Measurements from ENCODE around the gene PIK3R6.

PIK3R6 gene

GRCh38 chr17:8785547-8786413, 81.7 kb downstream of the PIK3R6 start:
- no peaks in the 10 kb centered on the region for H3K27me3 ChIP-seq (ENCODE audit: control insufficient read depth, insufficient read depth, low read length)
- no peak overlapping the region for H3K27ac ChIP-seq (ENCODE audit: low read depth, low read length)
- H3K9me3 ChIP-seq (ENCODE audit: control insufficient read depth, insufficient read depth, low read depth, low read length), result no peaks in the 10 kb centered on the region
- no peak overlapping the region for H3K4me3 ChIP-seq (ENCODE audit: low read depth, low read length)
- no peaks in the 10 kb centered on the region for H3K36me3 ChIP-seq (ENCODE audit: control insufficient read depth, insufficient read depth, low read length)
- no peak overlapping the region for H3K9ac ChIP-seq (ENCODE audit: low read length)
- H3K4me1 ChIP-seq (ENCODE audit: control insufficient read depth, insufficient read depth, low read length), result peaks cover 9% of the 10 kb centered on the region

- H3K36me3 ChIP-seq (ENCODE audit: control insufficient read depth, insufficient read depth, low read length), result no peaks in the 10 kb centered on the region
- no peaks in the 10 kb centered on the region for H3K27me3 ChIP-seq (ENCODE audit: control insufficient read depth, insufficient read depth, low read length)
- H3K4me1 ChIP-seq (ENCODE audit: control insufficient read depth, insufficient read depth, low read length), result no peaks in the 10 kb centered on the region
- no peak overlapping the region for H3K27ac ChIP-seq (ENCODE audit: low read depth, low read length)
- H3K9ac ChIP-seq (ENCODE audit: low read length), result no peak overlapping the region
- H3K9me3 ChIP-seq (ENCODE audit: control insufficient read depth, insufficient read depth, low read depth, low read length), result no peaks in the 10 kb centered on the region
- no peak overlapping the region for H3K4me3 ChIP-seq (ENCODE audit: low read depth, low read length)
Measured at GRCh38 chr17:8782176-8782575, 85.3 kb downstream of the PIK3R6 start.

- Histone ChIP-seq H3K4me1 (ENCODE audit: control insufficient read depth, insufficient read depth, low read length) (no peaks in the 10 kb centered on the region), H3K27me3 (ENCODE audit: control insufficient read depth, insufficient read depth, low read length) (no peaks in the 10 kb centered on the region), H3K9me3 (ENCODE audit: control insufficient read depth, insufficient read depth, low read depth, low read length) (no peaks in the 10 kb centered on the region), H3K9ac (ENCODE audit: low read length) (no peak overlapping the region), H3K27ac (ENCODE audit: low read depth, low read length) (no peak overlapping the region), H3K36me3 (ENCODE audit: control insufficient read depth, insufficient read depth, low read length) (no peaks in the 10 kb centered on the region), H3K4me3 (ENCODE audit: low read depth, low read length) (no peak overlapping the region)
Measured at GRCh38 chr17:8781776-8782175, 85.7 kb downstream of the PIK3R6 start.

GRCh38 chr17:8776881-8777280, 90.6 kb downstream of the PIK3R6 start:
- no peaks in the 10 kb centered on the region for H3K4me1 ChIP-seq (ENCODE audit: control insufficient read depth, insufficient read depth, low read length)
- H3K4me3 ChIP-seq (ENCODE audit: low read depth, low read length), result no peak overlapping the region
- no peak overlapping the region for H3K27ac ChIP-seq (ENCODE audit: low read depth, low read length)
- no peaks in the 10 kb centered on the region for H3K9me3 ChIP-seq (ENCODE audit: control insufficient read depth, insufficient read depth, low read depth, low read length)
- H3K9ac ChIP-seq (ENCODE audit: low read length), result no peak overlapping the region
- H3K27me3 ChIP-seq (ENCODE audit: control insufficient read depth, insufficient read depth, low read length), result no peaks in the 10 kb centered on the region
- H3K36me3 ChIP-seq (ENCODE audit: control insufficient read depth, insufficient read depth, low read length), result no peaks in the 10 kb centered on the region

- Histone ChIP-seq H3K9me3 (ENCODE audit: control insufficient read depth, insufficient read depth, low read depth, low read length) (no peaks in the 10 kb centered on the region), H3K4me1 (ENCODE audit: control insufficient read depth, insufficient read depth, low read length) (no peaks in the 10 kb centered on the region), H3K27me3 (ENCODE audit: control insufficient read depth, insufficient read depth, low read length) (no peaks in the 10 kb centered on the region), H3K9ac (ENCODE audit: low read length) (no peak overlapping the region), H3K36me3 (ENCODE audit: control insufficient read depth, insufficient read depth, low read length) (no peaks in the 10 kb centered on the region), H3K27ac (ENCODE audit: low read depth, low read length) (no peak overlapping the region), H3K4me3 (ENCODE audit: low read depth, low read length) (no peak overlapping the region)
Measured at GRCh38 chr17:8776248-8776647, 91.2 kb downstream of the PIK3R6 start.

GRCh38 chr17:8766731-8767130, 100.7 kb downstream of the PIK3R6 start:
- Histone ChIP-seq H3K27ac (ENCODE audit: low read depth, low read length) (no peak overlapping the region), H3K9me3 (ENCODE audit: control insufficient read depth, insufficient read depth, low read depth, low read length) (peaks cover 10% of the 10 kb centered on the region; the same call in 1 of the 2 replicates), H3K4me3 (ENCODE audit: low read depth, low read length) (no peak overlapping the region), H3K36me3 (ENCODE audit: control insufficient read depth, insufficient read depth, low read length) (no peaks in the 10 kb centered on the region), H3K4me1 (ENCODE audit: control insufficient read depth, insufficient read depth, low read length) (no peaks in the 10 kb centered on the region), H3K9ac (ENCODE audit: low read length) (no peak overlapping the region), H3K27me3 (ENCODE audit: control insufficient read depth, insufficient read depth, low read length) (no peaks in the 10 kb centered on the region)

- H3K27me3 ChIP-seq (ENCODE audit: control insufficient read depth, insufficient read depth, low read length), result no peaks in the 10 kb centered on the region; the same call in 1 of the 2 replicates
Measured at GRCh38 chr17:8762012-8762411, 105.5 kb downstream of the PIK3R6 start.

GRCh38 chr17:8758137-8758596, 109.3 kb downstream of the PIK3R6 start, which contains the start of gene SPDYE4:
SPDYE4 (minus strand) TSS chr17:8758546; CDS start chr17:8758382, 164 bp downstream.
- H3K9me3 ChIP-seq (ENCODE audit: control insufficient read depth, insufficient read depth, low read depth, low read length), result peaks cover 10% of the 10 kb centered on the region; the same call in 1 of the 2 replicates
- H3K27me3 ChIP-seq (ENCODE audit: control insufficient read depth, insufficient read depth, low read length), result no peaks in the 10 kb centered on the region; the same call in 1 of the 2 replicates

More at GRCh38 chr17:8762012-8762411, 105.5 kb downstream of the PIK3R6 start:
- Histone ChIP-seq H3K4me1 (ENCODE audit: control insufficient read depth, insufficient read depth, low read length) (no peaks in the 10 kb centered on the region), H3K9me3 (ENCODE audit: control insufficient read depth, insufficient read depth, low read depth, low read length) (peaks cover 10% of the 10 kb centered on the region; the same call in 1 of the 2 replicates), H3K27ac (ENCODE audit: low read depth, low read length) (no peak overlapping the region), H3K9ac (ENCODE audit: low read length) (no peak overlapping the region), H3K4me3 (ENCODE audit: low read depth, low read length) (no peak overlapping the region), H3K36me3 (ENCODE audit: control insufficient read depth, insufficient read depth, low read length) (no peaks in the 10 kb centered on the region)

GRCh38 chr17:8757189-8757588, 110.3 kb downstream of the PIK3R6 start:
- H3K4me3 ChIP-seq (ENCODE audit: low read depth, low read length), result no peak overlapping the region
- no peaks in the 10 kb centered on the region; the same call in 1 of the 2 replicates for H3K27me3 ChIP-seq (ENCODE audit: control insufficient read depth, insufficient read depth, low read length)
- peaks cover 4% of the 10 kb centered on the region; the same call in 1 of the 2 replicates for H3K9me3 ChIP-seq (ENCODE audit: control insufficient read depth, insufficient read depth, low read depth, low read length)
- H3K27ac ChIP-seq (ENCODE audit: low read depth, low read length), result no peak overlapping the region
- H3K36me3 ChIP-seq (ENCODE audit: control insufficient read depth, insufficient read depth, low read length), result no peaks in the 10 kb centered on the region
- H3K9ac ChIP-seq (ENCODE audit: low read length), result no peak overlapping the region
- H3K4me1 ChIP-seq (ENCODE audit: control insufficient read depth, insufficient read depth, low read length), result no peaks in the 10 kb centered on the region

More at GRCh38 chr17:8758137-8758596, 109.3 kb downstream of the PIK3R6 start, which contains the start of gene SPDYE4:
- Histone ChIP-seq H3K27ac (ENCODE audit: low read depth, low read length) (no peak within 1 kb of the TSS), H3K36me3 (ENCODE audit: control insufficient read depth, insufficient read depth, low read length) (no peaks in the 10 kb centered on the region), H3K4me1 (ENCODE audit: control insufficient read depth, insufficient read depth, low read length) (no peaks in the 10 kb centered on the region), H3K9ac (ENCODE audit: low read length) (no peak within 1 kb of the TSS), H3K4me3 (ENCODE audit: low read depth, low read length) (no peak within 1 kb of the TSS)

GRCh38 chr17:8755590-8756255, 111.8 kb downstream of the PIK3R6 start:
- Histone ChIP-seq H3K9me3 (ENCODE audit: control insufficient read depth, insufficient read depth, low read depth, low read length) (no peaks in the 10 kb centered on the region), H3K4me3 (ENCODE audit: low read depth, low read length) (no peak overlapping the region), H3K36me3 (ENCODE audit: control insufficient read depth, insufficient read depth, low read length) (no peaks in the 10 kb centered on the region), H3K27ac (ENCODE audit: low read depth, low read length) (no peak overlapping the region), H3K27me3 (ENCODE audit: control insufficient read depth, insufficient read depth, low read length) (no peaks in the 10 kb centered on the region; the same call in 1 of the 2 replicates), H3K4me1 (ENCODE audit: control insufficient read depth, insufficient read depth, low read length) (no peaks in the 10 kb centered on the region), H3K9ac (ENCODE audit: low read length) (no peak overlapping the region)

- Histone ChIP-seq H3K9me3 (ENCODE audit: control insufficient read depth, insufficient read depth, low read depth, low read length) (no peaks in the 10 kb centered on the region), H3K27ac (ENCODE audit: low read depth, low read length) (no peak overlapping the region), H3K36me3 (ENCODE audit: control insufficient read depth, insufficient read depth, low read length) (no peaks in the 10 kb centered on the region), H3K4me1 (ENCODE audit: control insufficient read depth, insufficient read depth, low read length) (no peaks in the 10 kb centered on the region), H3K27me3 (ENCODE audit: control insufficient read depth, insufficient read depth, low read length) (no peaks in the 10 kb centered on the region; the same call in 1 of the 2 replicates), H3K4me3 (ENCODE audit: low read depth, low read length) (no peak overlapping the region), H3K9ac (ENCODE audit: low read length) (no peak overlapping the region)
Measured at GRCh38 chr17:8754890-8755289, 112.6 kb downstream of the PIK3R6 start.
